ENCODE results near the gene ITPA. TPM values are rescaled to one million over a fixed set of nuclear protein-coding genes. Genes with fewer than 3 reads are reported as not detected.
"Not testable (repeated sequence)": the region's sequence is repeated elsewhere in the genome, so short reads cannot be mapped to it uniquely, and the experiment has no call there.

ITPA gene
- total and polyA plus RNA-seq, 2 donors (not counting 3 experiments of a cell fraction or from before 2014, with no cell fraction given) = 43.2 to 65.0 TPM

DNA sequence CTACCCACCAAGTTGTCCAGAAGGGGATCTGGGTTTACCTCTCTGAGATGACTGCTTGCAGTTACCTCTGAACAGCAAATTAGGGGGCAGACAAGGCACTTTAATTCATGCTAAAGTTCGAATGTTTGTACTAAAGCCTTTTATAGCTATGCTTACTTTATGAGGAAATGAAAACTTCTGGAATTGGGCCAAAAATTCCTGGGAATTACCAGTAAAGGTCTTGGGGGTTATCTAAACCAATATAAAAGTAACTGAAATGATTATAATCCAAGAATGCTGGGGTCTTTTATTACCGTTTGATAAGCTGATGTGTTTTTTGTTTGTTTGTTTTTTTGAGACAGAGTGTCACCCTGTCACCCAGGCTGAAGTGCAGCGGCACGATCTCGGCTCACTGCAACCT, 28.0 kb upstream of the ITPA start:
- Histone ChIP-seq H3K27me3 (ENCODE audit: control insufficient read depth in 2 of 2, insufficient read depth in 2 of 2, low read length in 2 of 2) (no peaks in the 10 kb centered on the region), H3K9me3 (replicated peaks; ENCODE audit: control insufficient read depth, insufficient read depth, low read length) (no peaks in the 10 kb centered on the region), H3K4me1 (ENCODE audit: control insufficient read depth, extremely low read depth, insufficient read depth, low read length) (peaks cover 3% of the 10 kb centered on the region), H3K36me3 (ENCODE audit: control insufficient read depth in 2 of 2, extremely low read depth in 1 of 2, insufficient read depth in 2 of 2, low read length in 2 of 2) (no peaks in the 10 kb centered on the region), H3K9me1 (replicated peaks; ENCODE audit: control insufficient read depth, extremely low read depth, insufficient read depth, low read length) (no peaks in the 10 kb centered on the region), H3K79me2 (ENCODE audit: control insufficient read depth, insufficient read depth, low read length) (no peaks in the 10 kb centered on the region), H3K9ac (replicated peaks; ENCODE audit: extremely low read depth, insufficient read depth, low read length) (no peak overlapping the region), H2AFZ (ENCODE audit: low read depth, low read length) (no peak overlapping the region), H3K4me3 (replicated peaks in 1 of 3; ENCODE audit: insufficient read depth in 1 of 3, low read depth in 1 of 3, low read length in 3 of 3) (no peak overlapping the region), H3K4me2 (ENCODE audit: insufficient read depth, low read length) (no peak overlapping the region), H3K27ac (ENCODE audit: insufficient read depth, low read depth, low read length) (no peak overlapping the region), H4K20me1 (replicated peaks; ENCODE audit: control insufficient read depth, extremely low read depth, insufficient read depth, low read length) (no peaks in the 10 kb centered on the region)
- TF ChIP-seq FOS (IDR thresholded peaks at IDR 0.05; ENCODE audit: borderline replicate concordance, insufficient read depth, low read length) (no peak), EZH2 (IDR thresholded peaks at IDR 0.05; ENCODE audit: borderline replicate concordance, low read depth, low read length, severe bottlenecking) (no peak), POLR2AphosphoS5 (IDR thresholded peaks at IDR 0.05; ENCODE audit: insufficient read depth, low read depth, low read length) (no peak), MYC (IDR thresholded peaks at IDR 0.05; ENCODE audit: low read depth, low read length) (no peak), JUN (IDR thresholded peaks at IDR 0.05; ENCODE audit: borderline replicate concordance, insufficient read depth, insufficient read length, low read depth) (no peak), POLR2A (IDR thresholded peaks at IDR 0.05; ENCODE audit: low read depth, low read length) (no peak), GATA2 (IDR thresholded peaks at IDR 0.05; ENCODE audit: insufficient read depth, insufficient read length, low read depth, low read length) (no peak)
- TF ChIP-seq, protein P1, sequence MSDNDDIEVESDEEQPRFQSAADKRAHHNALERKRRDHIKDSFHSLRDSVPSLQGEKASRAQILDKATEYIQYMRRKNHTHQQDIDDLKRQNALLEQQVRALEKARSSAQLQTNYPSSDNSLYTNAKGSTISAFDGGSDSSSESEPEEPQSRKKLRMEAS (IDR thresholded peaks at IDR 0.05; ENCODE audit: insufficient read depth, insufficient read length) = no peak
- TF ChIP-seq, protein P2, sequence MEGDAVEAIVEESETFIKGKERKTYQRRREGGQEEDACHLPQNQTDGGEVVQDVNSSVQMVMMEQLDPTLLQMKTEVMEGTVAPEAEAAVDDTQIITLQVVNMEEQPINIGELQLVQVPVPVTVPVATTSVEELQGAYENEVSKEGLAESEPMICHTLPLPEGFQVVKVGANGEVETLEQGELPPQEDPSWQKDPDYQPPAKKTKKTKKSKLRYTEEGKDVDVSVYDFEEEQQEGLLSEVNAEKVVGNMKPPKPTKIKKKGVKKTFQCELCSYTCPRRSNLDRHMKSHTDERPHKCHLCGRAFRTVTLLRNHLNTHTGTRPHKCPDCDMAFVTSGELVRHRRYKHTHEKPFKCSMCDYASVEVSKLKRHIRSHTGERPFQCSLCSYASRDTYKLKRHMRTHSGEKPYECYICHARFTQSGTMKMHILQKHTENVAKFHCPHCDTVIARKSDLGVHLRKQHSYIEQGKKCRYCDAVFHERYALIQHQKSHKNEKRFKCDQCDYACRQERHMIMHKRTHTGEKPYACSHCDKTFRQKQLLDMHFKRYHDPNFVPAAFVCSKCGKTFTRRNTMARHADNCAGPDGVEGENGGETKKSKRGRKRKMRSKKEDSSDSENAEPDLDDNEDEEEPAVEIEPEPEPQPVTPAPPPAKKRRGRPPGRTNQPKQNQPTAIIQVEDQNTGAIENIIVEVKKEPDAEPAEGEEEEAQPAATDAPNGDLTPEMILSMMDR (IDR thresholded peaks at IDR 0.05; ENCODE audit: extremely low read depth in 1 of 2, insufficient read depth in 1 of 2, low read depth in 1 of 2, low read length in 2 of 2) = no peak
- peak; percentile 53 for DNase-seq (ENCODE audit: low read depth, low spot score)
- POLR2A ChIA-PET = no interaction called here
- FAIRE-seq = no peak
- intact Hi-C loops (cut with micrococcal nuclease) (no loop called here), dilution Hi-C loops (cut with MboI; ENCODE audit: extremely low pct_ligation_motif_present, low sequenced_read_pairs) (no loop called here)
- BruUV-seq (replicated peaks) = no TSS peak
- CTCF ChIA-PET = no interaction called here

DNA sequence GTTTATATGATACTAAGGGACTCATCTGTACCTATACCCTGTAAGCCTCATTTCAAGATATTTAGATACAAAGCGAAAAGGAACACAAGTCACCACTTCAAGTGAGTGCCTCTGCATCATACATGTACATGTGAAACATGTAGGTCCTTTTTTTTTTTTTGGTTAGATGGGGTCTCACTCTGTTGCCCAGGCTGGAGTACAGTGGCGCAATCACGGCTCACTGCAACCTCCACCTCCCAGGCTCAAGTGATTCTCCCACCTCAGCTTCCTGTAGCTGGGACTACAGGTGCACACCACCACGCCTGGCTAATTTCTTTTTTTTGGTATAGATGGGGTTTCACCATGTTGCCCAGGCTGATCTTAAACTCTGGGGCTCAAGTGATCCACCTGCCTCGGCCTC, 26.9 kb upstream of the ITPA start:
- FAIRE-seq; H3K4me2 ChIP-seq (ENCODE audit: insufficient read depth, low read length); intact Hi-C loops (cut with micrococcal nuclease); H3K27me3 ChIP-seq (ENCODE audit: control insufficient read depth in 2 of 2, insufficient read depth in 2 of 2, low read length in 2 of 2); H3K9ac ChIP-seq (replicated peaks; ENCODE audit: extremely low read depth, insufficient read depth, low read length); H3K27ac ChIP-seq (ENCODE audit: insufficient read depth, low read depth, low read length); H3K9me1 ChIP-seq (replicated peaks; ENCODE audit: control insufficient read depth, extremely low read depth, insufficient read depth, low read length); H3K4me3 ChIP-seq (replicated peaks in 1 of 3; ENCODE audit: insufficient read depth in 1 of 3, low read depth in 1 of 3, low read length in 3 of 3); POLR2A ChIA-PET; DNase-seq (ENCODE audit: low read depth, low spot score); BruUV-seq (replicated peaks); H2AFZ ChIP-seq (ENCODE audit: low read depth, low read length); H4K20me1 ChIP-seq (replicated peaks; ENCODE audit: control insufficient read depth, extremely low read depth, insufficient read depth, low read length); H3K36me3 ChIP-seq (ENCODE audit: control insufficient read depth in 2 of 2, extremely low read depth in 1 of 2, insufficient read depth in 2 of 2, low read length in 2 of 2); CTCF ChIA-PET; H3K79me2 ChIP-seq (ENCODE audit: control insufficient read depth, insufficient read depth, low read length); H3K4me1 ChIP-seq (ENCODE audit: control insufficient read depth, extremely low read depth, insufficient read depth, low read length); H3K9me3 ChIP-seq (replicated peaks; ENCODE audit: control insufficient read depth, insufficient read depth, low read length); dilution Hi-C loops (cut with MboI; ENCODE audit: extremely low pct_ligation_motif_present, low sequenced_read_pairs): not testable (repeated sequence)
